ENCODE data around the gene POLDIP3. TPM values are rescaled to one million over a fixed set of nuclear protein-coding genes. Genes with fewer than 3 reads are reported as not detected.

Gene POLDIP3
- total and polyA plus RNA-seq, 2 of the 4 experiments (the other 2 are of a cell fraction) = 33.9 to 43.6 TPM

DNA sequence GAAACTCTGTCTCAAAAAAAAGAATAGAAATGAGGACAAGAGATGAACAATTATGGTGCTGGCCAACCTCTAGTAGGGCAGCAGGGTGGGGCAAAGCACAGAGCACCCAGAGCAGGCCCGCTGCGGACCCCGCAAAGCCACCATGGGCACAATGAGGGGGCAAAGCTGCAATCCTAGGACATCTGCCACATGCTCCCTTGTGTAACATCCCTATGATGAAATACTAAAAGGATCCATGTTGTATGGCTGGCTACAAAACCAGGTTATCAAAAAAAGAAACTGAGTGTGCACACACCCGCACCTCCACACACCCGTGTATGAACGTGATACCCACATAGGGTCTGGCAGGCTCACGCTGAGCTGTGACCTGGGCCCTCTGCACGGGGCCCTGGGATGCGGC is 18.3 kb upstream of the POLDIP3 start:
- Histone ChIP-seq H2BK120ac (ENCODE audit: low read depth, low read length) (no peak overlapping the region), H3K9me3 (ENCODE audit: control insufficient read depth, insufficient read depth, low read length) (no peaks in the 10 kb centered on the region), H3K23ac (ENCODE audit: low read depth, low read length) (no peak overlapping the region), H3K4me2 (ENCODE audit: low read depth, low read length) (no peak overlapping the region), H3K56ac (ENCODE audit: extremely low read depth, insufficient read depth, low read length) (no peak overlapping the region), H2BK20ac (ENCODE audit: low read depth, low read length) (no peak overlapping the region), H2AK5ac (ENCODE audit: low read depth, low read length) (no peak overlapping the region), H4K91ac (ENCODE audit: insufficient read depth, low read depth, low read length) (no peak overlapping the region), H3K9ac (ENCODE audit: low read depth, low read length) (no peak overlapping the region), H3K36me3 (ENCODE audit: control insufficient read depth, insufficient read depth, low read length) (peaks cover 61% of the 10 kb centered on the region), H4K20me1 (ENCODE audit: insufficient read depth, low read length) (peaks cover 32% of the 10 kb centered on the region), H3K4ac (ENCODE audit: low read depth, low read length) (no peak overlapping the region), H3K18ac (ENCODE audit: low read depth, low read length) (no peak overlapping the region), H4K8ac (ENCODE audit: low read depth in 2 of 2, low read length in 2 of 2) (no peak overlapping the region), H3K4me1 (ENCODE audit: control insufficient read depth, insufficient read depth, low read length) (peaks cover 7% of the 10 kb centered on the region), H3K27ac (ENCODE audit: insufficient read depth, low read length) (no peak overlapping the region), H3K14ac (replicated peaks; ENCODE audit: low read depth, low read length) (no peak overlapping the region), H2AFZ (replicated peaks; ENCODE audit: low read length, poor library complexity) (no peak overlapping the region), H2BK15ac (ENCODE audit: low read depth, low read length) (no peak overlapping the region), H3K27me3 (ENCODE audit: control insufficient read depth, insufficient read depth, low read length) (no peaks in the 10 kb centered on the region), H4K5ac (ENCODE audit: low read depth, low read length) (no peak overlapping the region), H3K4me3 (ENCODE audit: insufficient read depth, low read depth, low read length) (no peak overlapping the region), H3K79me1 (ENCODE audit: low read depth in 1 of 2, low read length in 2 of 2) (peaks cover 45 to 65% of the 10 kb centered on the region in 2 experiments), H2AK9ac (replicated peaks; ENCODE audit: low read depth, low read length, poor library complexity) (peak overlapping the region; percentile 24), H3K9me1 (ENCODE audit: insufficient read depth, low read length) (peaks cover 12% of the 10 kb centered on the region; the same call in 1 of the 2 replicates), H2BK5ac (ENCODE audit: low read depth, low read length, poor library complexity, severe bottlenecking) (peak overlapping the region; percentile 41)
- POLR2A ChIA-PET (ENCODE audit: unreplicated experiment) = no interaction called here
- CTCF ChIA-PET = interaction anchor here (0.5 kb wide), 1 partner anchor 17 kb away, joined by 3 read pairs; no protein-coding TSS in a partner anchor
- intact Hi-C loops (cut with micrococcal nuclease) (no loop called here), dilution Hi-C loops (cut with HindIII; ENCODE audit: low sequenced_read_pairs, unreplicated experiment) (no loop called here), in situ Hi-C loops (cut with MboI; ENCODE audit: low sequenced_read_pairs) (no loop called here)
- ATAC-seq (ENCODE audit: low read depth) (no peak), DNase-seq (no peak)
- TF ChIP-seq FOS (IDR thresholded peaks at IDR 0.05; ENCODE audit: low read depth, low read length) = no peak
- peak; percentile 35; the same call in 1 of the 2 replicates for TF ChIP-seq CEBPB (IDR thresholded peaks at IDR 0.05; ENCODE audit: low read depth, low read length)
- WGBS, 2 experiments (ENCODE audit: extremely low coverage in 2 of 2, insufficient read length in 1 of 2) = no CpG with 5 or more reads among the region's 9 CpGs
- BruUV-seq (replicated peaks) = no TSS peak
